Activated naive CD4-positive, alpha-beta T cell treated with anti-CD3 and anti-CD28 coated beads, Interleukin-2, amount 50 U/mL, for 16 hours (primary cell): Measurements from ENCODE around the gene YPEL3.
"Not testable (repeated sequence)": the region's sequence is repeated elsewhere in the genome, so short reads cannot be mapped to it uniquely, and the experiment has no call there.

ENCODE experiments used
- DNase-seq: peaks from one replicate; pipeline ENCODE4 v3.0.0-alpha.2; 2020

YPEL3 gene

GRCh38 chr16:30116291-30117207 is 20.5 kb upstream of the YPEL3 start:
- DNase-seq, result no peak

DNA sequence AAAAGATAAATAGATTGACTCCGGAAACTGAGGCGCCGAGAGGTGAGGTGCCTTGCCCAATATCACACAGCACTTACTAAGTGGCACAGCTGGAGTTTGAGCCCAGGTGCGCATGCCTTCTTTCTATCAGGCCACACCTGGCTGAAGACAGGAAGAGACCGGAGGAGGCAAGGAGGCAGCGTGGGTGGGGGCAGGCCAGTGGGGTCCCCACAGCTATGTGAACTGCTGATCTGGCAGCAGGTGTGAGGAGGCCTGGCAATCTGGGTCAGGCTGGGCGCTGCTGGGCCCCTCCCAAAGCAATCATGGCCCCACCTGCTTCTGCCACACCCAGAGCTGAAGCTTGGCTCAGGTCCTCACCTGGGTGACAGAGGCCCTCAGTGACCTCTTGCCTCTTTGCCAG is 19.2 kb upstream of the YPEL3 start:
- DNase-seq, result no peak

DNA sequence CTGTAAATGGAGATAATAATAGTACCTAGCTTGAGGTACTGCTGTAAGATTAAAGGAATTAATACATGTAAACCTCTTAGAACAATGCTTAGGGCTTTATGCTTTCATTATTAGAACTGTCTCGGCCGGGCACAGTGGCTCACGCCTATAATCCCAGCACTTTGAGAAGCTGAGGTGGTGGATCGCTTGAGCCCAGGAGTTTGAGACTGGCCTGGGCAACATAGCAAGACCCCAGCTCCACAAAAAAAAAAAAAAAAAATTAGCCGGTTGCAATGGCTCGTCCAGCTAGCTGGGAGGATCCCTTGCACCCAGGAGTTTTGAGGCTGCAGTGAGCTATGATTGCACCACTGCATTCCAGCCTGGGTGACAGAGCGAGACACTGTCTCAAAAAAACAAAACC is 18.8 kb upstream of the YPEL3 start:
- DNase-seq, result not testable (repeated sequence)

DNA sequence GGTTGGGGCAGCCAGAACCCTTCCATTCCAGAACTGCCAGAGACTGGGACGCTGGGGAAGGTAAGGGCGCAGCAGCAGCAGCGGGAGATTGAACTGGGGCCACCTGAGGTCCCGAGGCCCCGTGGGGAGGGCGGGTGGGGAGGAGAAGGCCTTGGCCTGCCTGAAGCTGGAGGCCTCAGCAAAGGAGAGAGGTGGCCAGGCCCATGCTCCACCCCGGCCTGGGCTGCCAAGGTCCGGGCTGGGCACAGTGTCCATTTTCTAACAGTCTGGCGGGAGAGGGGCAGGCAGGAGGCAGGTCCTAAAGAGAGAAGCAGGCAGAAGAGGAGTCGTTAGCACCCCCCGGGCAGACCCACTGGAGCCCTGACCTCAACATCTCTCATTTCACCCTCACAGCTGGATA is 18.4 kb upstream of the YPEL3 start:
- no peak for DNase-seq

DNA sequence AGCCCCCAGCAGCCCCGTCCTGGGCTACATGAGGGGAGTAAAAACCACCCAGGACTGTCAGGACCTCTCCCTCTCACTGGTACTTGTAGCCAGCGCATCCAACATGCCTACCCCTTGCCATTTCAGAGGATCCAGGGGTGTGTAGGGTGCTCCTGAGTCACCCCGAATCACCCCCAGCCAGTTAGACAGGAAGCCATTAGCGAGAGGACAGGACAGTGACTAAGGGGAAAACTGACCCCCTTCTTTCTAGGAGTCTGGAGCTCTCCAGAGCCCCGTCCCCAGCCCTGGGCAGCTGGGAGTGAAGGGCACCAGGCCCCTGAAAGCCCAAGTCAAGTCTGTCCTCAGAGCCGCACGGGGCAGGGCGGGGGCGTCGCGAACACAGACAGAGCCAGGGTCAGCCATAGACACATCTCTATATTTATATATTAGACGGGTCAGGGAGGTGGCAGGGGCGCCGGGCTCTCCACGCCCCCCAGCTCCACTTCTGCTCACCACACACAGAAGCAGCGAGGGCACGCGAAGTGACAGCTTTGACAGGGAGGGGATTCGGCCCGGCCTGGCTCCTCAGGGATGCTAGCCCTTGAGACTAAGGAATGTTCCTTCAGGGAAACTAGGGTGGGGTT is 17.8 kb upstream of the YPEL3 start:
- DNase-seq, result no peak

DNA sequence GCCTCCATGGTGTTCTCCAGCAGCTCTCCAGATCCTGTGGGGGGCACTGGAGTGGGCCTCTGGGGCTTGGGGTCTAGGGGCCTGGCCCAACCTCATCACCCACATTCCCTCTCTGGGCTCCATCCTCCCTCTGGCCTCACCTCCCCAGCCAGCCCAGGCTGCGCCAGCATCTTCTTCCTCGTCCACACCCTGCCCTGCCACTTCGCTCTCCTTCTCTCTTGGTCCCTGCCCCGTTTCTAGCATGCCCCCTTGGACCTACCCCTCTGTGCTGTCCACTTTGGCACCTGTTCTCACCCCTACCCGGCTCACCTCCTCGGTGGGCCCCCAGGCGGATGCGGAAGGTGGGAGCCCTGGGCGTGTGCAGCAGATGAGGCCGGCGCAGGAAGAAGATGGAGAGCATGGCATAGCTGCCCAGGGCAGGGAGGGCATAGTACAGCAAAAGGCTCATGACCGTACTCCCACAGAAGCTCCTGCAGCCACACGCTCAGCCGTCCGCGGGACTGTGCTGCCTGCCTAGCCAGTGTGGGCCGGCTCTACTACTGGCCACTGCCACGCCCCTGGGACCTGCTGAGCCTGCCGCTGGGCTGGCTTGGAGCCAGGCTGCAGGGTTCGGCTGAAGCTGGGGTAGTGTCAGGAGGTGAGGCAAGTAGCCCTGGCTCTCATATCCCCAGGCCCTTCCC is 17.2 kb upstream of the YPEL3 start, which contains the start of gene GDPD3:
TSS of gene GDPD3 (minus strand) at position 507 of the 680 bp plus-strand sequence. CDS start at position 448, 59 bp downstream.
- DNase-seq, result no peak

DNA sequence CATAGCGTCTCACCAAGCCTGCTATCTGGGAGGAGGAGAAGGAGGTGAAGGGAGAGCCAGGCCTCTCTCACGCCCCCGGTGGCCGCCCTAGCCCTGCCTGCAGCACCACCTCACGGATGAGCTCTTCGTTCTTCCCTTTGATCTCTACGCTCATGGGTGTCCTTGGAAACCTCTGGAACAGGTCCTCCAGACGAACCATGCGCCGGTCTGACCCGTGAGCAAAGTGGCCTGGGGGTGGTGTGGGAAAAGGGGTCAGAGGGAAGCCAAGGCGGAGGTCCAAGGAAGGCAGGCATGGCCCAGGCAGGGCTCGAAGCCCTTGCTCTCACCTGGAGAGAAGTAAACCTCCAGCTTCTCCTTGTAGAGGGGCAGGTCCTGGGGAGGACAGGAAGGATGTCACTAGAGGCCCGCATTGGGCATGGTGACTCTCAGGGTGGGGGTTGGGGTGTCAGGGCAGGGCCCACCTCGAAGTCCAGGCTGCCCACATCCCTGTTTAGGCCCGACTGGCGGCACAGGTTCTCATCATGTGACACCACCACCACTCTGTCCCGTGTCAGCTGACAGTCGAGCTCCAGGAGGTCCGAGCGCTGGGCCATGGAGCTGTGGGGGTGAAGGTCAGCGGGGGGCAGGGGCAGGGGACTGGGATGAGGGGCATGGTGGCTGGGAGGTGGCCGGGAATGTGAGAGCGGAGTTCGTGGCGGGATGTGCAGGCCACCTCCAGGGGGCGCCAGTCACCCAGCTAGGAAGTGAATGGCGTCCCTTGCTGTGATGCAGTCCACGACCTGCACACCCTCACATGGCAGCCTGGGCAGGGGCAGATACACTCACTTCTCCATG is 16.4 kb upstream of the YPEL3 start:
- DNase-seq, result peak; percentile 69

DNA sequence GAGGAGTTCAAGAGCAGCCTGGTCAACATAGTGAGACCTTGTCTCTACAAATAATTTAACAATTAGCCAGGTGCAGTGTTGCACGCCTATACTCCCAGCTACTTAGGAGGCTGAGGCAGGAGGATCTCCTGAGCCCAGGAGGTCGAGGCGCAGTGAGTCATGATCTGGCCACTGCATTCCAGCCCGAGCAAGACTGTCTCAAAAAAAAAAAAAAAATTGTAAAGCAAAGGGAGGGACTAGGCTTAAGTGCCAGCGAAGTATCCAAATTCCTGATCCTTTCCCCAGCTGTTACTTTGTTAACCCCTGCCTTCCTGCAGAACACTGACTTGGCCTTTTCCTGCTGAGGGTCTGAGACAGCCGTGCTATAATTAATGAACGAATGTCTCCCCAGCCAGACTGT is 14.6 kb upstream of the YPEL3 start:
- DNase-seq, result no peak

DNA sequence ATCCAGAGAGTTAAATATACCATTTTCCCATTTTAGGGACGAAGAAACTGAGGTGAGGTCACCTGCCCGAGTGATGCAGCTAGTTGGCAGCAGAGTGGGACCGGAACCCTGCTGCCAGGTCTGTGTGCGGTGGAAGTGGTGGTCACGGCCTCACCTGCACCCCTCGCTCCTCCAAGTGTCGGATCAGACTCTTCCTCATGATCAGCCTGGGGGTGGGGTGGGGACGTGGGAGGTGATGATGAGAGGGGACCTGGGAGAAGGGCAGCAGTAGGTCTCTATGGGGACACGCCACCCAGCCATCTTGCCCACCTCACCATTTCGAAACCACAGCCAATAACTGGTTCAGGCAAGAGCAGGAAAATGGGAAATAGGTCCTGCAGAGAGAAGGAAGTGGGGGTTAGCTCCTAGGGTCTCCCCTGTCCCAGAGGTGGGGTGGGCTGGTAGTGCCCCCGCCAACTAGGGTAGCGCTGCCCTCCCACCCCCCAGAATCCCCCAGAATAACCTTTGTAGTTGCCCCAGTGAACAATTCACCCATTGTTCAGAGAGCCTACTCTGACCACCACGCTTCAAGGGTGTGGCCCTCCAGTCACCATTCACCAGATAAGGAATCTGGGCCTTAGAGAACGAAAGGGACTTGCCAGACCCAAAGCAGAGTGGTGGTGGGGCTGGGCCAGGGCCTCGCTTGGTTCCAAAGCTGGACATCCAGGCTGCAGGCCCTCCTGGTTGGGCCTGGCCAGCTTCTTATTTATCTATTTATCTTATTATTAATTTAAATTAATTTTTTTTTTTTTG is 12.2 kb upstream of the YPEL3 start:
- DNase-seq, result no peak

DNA sequence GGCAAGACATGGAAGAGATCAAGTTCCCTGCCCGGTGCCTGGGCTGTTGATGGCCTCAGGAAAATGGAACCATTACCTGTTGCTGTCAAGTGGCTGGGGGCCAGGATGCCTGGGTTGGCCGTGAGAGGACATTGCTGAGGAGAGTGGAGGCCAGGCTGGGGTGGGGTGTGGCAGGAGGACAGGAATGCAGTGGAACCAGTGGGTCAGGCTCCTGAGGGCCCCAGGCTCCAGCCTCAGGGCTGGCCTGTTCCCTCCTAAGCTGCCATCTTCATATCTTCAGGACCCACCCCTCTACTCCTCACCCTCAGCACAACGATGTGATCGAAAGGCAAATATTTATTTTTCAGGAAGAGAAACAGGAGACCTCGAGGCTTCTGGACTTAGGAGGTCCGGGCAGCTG is 8.5 kb upstream of the YPEL3 start:
- DNase-seq, result no peak

GRCh38 chr16:30104090-30104489 is 8.1 kb upstream of the YPEL3 start:
- no peak for DNase-seq

DNA sequence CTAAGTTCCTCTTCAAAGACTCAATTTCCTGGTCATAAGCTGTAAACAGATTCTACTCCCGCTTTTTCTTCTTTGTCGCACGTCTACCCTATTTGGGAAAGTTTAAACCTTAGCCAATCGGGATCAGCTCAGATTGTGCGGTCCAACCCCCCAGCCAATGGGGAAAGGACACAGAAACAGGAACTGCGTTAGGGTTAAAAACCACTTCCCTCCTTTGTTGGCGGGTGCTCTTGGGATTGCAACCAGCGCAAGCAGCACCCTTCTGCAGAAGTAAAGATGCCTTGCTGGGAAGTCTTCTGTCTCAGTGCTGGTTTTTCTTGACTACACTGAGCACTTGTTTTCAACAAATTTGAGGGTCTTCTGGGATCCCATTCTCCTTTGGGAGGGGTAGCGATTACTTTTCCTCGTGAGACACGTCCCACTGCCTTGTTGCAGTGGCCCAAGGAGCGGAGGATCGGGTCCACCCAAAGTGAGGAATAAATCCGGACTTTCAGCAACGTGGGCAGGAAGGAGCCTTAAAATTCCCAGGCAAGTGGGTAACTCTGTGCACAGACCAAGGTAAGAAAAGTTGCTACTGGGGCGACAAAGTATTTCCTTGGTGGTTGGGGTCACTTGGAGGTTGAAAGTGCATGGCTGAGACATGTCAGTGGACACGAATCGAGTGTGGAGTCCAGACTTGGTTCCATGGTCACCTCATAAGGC is 1.0 kb upstream of the YPEL3 start:
- DNase-seq, result no peak

GRCh38 chr16:30095166-30096078 is 591 bp downstream of the YPEL3 start:
- DNase-seq, result no peak

DNA sequence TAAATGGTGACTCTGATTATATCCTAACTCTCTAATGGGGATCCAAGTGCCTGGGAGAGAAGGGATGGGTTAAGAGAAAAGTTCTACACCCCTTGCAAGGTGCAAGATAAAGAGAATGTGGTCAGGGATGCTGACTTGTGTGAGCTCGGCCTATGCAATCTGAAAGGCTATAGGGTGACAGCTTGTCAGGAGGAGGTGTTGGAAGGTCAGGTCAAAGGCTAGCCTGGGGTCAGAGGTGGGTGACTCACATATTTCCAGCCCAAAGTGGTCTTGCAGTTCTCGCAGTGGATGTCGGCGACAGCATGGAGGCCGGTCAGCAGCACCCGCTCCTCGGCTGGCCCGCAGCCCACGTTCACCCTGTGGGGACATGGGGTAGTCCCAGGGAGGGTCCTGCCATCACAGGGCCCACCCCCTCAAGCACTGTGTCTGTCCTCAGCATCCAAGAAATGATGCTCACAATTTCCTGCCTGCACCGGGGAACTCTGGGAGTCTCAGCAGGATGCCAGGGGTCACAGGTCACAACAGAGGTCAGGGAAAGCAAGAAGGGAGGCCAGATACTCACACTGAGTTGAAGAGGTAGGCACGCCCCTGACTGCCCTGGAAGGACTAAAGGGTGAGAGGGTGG is 1.4 kb downstream of the YPEL3 start:
- DNase-seq, result no peak

DNA sequence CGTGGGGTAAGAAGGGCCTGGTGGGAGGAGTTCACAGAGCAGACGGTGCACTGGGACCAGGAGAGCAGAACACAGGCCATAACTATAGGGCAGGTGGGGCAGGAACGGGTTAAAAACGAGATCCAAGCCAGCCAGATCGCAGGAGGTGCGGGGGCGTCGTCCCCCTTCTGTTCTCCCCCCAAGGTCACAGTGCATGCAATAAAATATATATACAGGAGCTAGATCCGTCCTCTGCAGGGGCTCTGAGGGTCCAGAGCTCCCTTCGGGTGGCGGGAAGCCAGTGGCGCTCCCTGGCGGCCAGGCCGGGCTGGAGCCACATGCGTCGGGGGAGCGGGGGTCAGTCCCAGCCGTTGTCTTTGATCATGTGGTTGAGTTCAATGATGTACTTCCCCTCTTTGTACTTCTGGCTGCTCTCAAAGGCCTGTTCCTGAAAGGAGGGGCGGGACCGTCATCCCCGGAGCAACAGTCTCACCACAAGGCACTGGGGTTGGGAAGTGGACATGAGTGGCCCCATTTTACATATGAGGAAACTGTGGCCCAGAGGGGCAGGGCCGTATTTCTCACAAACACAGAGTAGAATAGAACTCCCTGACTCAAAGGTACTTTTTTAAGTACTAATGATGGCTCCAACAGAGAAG is 3.5 kb downstream of the YPEL3 start:
- peak; percentile 57 for DNase-seq

- DNase-seq, result peak; percentile 94
Measured at GRCh38 chr16:30091474-30092372, 4.3 kb downstream of the YPEL3 start, which contains the start of gene TBX6. TBX6 (minus strand) TSS chr16:30091924; CDS start chr16:30091193, 731 bp downstream.

GRCh38 chr16:30090610-30091331 is 5.2 kb downstream of the YPEL3 start:
- no peak for DNase-seq
